K562 (cell line): ENCODE measurements around the gene HIVEP3. TPM values are rescaled to one million over a fixed set of nuclear protein-coding genes. Genes with fewer than 3 reads are reported as not detected.
A peak's percentile ranks its signal among the peaks of the same experiment; 100 is the strongest.

ENCODE experiments used
- ATAC-seq: fragments of 200-7000 bp; cut with Tn5 transposase; 3 replicates; pipeline ENCODE4 v1.9.1; 2020; ENCODE audit warnings: moderate library complexity
- BruUV-seq: library from RNA; stranded (reverse); fragments of 400-500 nt; replicated peaks from 2 replicates; lab custom pipeline; 2021; lab: Mats Ljungman, UMichigan
- CTCF ChIA-PET: fragments of 300-600 bp; formaldehyde crosslinking; extraction: SDS; loops from one replicate; lab custom pipeline; 2021; ENCODE audit warnings: low intra/inter-chr PET ratio; lab: Yijun Ruan, JAX
- POLR2A ChIA-PET: fragments of 300-600, 350-650 bp; sonication (Branson Sonifier 250); formaldehyde crosslinking; extraction: SDS; loops from one replicate; lab custom pipeline; 2021; ENCODE audit warnings: antibody characterized with exemption, inconsistent platforms; lab: Yijun Ruan, JAX
- DNase-seq, 4 experiments: peaks; one replicate each; pipeline versions ENCODE4 v3.0.0 to v3.0.0-alpha.2; 2011 to 2018; ENCODE audit warnings: low spot score in 3 of 4, mixed read lengths in 3 of 4; ENCODE audit errors: extremely low read depth in 1 of 4
- FAIRE-seq: peaks from 2 replicates; lab custom pipeline; 2011; peaks lifted over from hg19 to GRCh38; lab: Jason Lieb, UNC
- H2AFZ ChIP-seq: 2 replicates; pipeline ENCODE4 v1.6.0; 2011; ENCODE audit warnings: low read depth, low read length, control low read depth, inconsistent platforms
- H3K27ac ChIP-seq: fragments of 200-600 bp; 3 replicates; pipeline ENCODE4 v1.8.0; 2011; ENCODE audit warnings: low read depth, mild to moderate bottlenecking, control low read depth, inconsistent platforms, low read length, moderate library complexity, mixed read lengths; ENCODE audit errors: extremely low read depth
- H3K27me3 ChIP-seq, 2 experiments: fragments of 300-600 bp in 1 of 2; 2 replicates in 1 of 2; 3 replicates in 1 of 2; pipeline versions ENCODE4 v1.6.0 to v1.8.0; 2011; ENCODE audit warnings: inconsistent platforms in 2 of 2, low read length in 2 of 2, mild to moderate bottlenecking in 1 of 2, mixed read lengths in 1 of 2, moderate library complexity in 1 of 2; ENCODE audit not compliant: control insufficient read depth in 2 of 2, insufficient read depth in 2 of 2
- H3K36me3 ChIP-seq: fragments of 300-600 bp; 3 replicates; pipeline ENCODE4 v1.8.0; 2011; ENCODE audit warnings: mild to moderate bottlenecking, low read length, inconsistent platforms; ENCODE audit not compliant: control insufficient read depth, insufficient read depth
- H3K4me1 ChIP-seq, 2 experiments: fragments of 200-600 bp in 1 of 2; replicated peaks in 1 of 2; 2 replicates in 1 of 2; 3 replicates in 1 of 2; pipeline versions ENCODE4 v1.5.1 to v1.8.0; 2011; ENCODE audit warnings: inconsistent platforms in 2 of 2, low read length in 2 of 2, mild to moderate bottlenecking in 1 of 2, mixed read lengths in 1 of 2, moderate library complexity in 1 of 2; ENCODE audit not compliant: control insufficient read depth in 2 of 2, insufficient read depth in 2 of 2
- H3K4me2 ChIP-seq: 2 replicates; pipeline ENCODE4 v1.6.1; 2011; ENCODE audit warnings: low read length, control low read depth, inconsistent platforms, mixed read lengths; ENCODE audit not compliant: insufficient read depth
- H3K4me3 ChIP-seq: fragments of 200-600 bp; sonication (generic), shearing (Covaris generic); 2 replicates; pipeline ENCODE4 v1.5.1; 2016; ENCODE audit warnings: control low read depth, inconsistent platforms
- H3K79me2 ChIP-seq: fragments of 200-600 bp; 3 replicates; pipeline ENCODE4 v1.8.0; 2011; ENCODE audit warnings: low read length, inconsistent platforms; ENCODE audit not compliant: control insufficient read depth, insufficient read depth
- H3K9ac ChIP-seq, 2 experiments: 2 replicates each; pipeline versions ENCODE4 v1.6.0 to v1.6.1; 2011; ENCODE audit warnings: low read depth in 2 of 2, low read length in 2 of 2, control low read depth in 1 of 2, inconsistent platforms in 1 of 2, mild to moderate bottlenecking in 1 of 2, mixed read lengths in 1 of 2; ENCODE audit not compliant: insufficient read depth in 1 of 2
- H3K9me1 ChIP-seq: one replicate; pipeline ENCODE4 v1.6.0; 2011; ENCODE audit warnings: inconsistent platforms, mild to moderate bottlenecking, low read length, moderate library complexity; ENCODE audit not compliant: control insufficient read depth, insufficient read depth
- H3K9me3 ChIP-seq: replicated peaks from 2 replicates; pipeline ENCODE4 v1.5.1; 2011; ENCODE audit warnings: low read depth, low read length, inconsistent platforms; ENCODE audit not compliant: control insufficient read depth, insufficient read depth
- H4K20me1 ChIP-seq: replicated peaks from 2 replicates; pipeline ENCODE4 v1.6.1; 2011; ENCODE audit warnings: low read length, inconsistent platforms, mixed read lengths; ENCODE audit not compliant: control insufficient read depth, insufficient read depth
- ADNP ChIP-seq: fragments of 200-800 bp; sonication (Bioruptor generic); IDR thresholded peaks from 2 replicates; pipeline ENCODE4 v1.6.1; 2016; ENCODE audit warnings: missing genetic modification characterization, missing compliant biosample characterization
- CREB1 ChIP-seq, 2 experiments: sonication (generic) in 1 of 2; formaldehyde crosslinking in 1 of 2; IDR thresholded peaks; 2 replicates each; pipeline versions ENCODE4 v1.6.1 to v1.8.0; 2012 to 2022; ENCODE audit warnings: inconsistent platforms in 1 of 2, mild to moderate bottlenecking in 1 of 2, missing genetic modification reagents in 1 of 2, moderate library complexity in 1 of 2
- EWSR1 ChIP-seq: fragments of 450-650 bp; IDR thresholded peaks from 2 replicates; pipeline ENCODE4 v1.6.1; 2018; ENCODE audit warnings: borderline replicate concordance, mild to moderate bottlenecking, low read depth, moderate library complexity; ENCODE audit not compliant: partially characterized antibody
- JUNB ChIP-seq: fragments of 450-650 bp; formaldehyde crosslinking; conservative IDR thresholded peaks from 2 replicates; pipeline ENCODE4 v1.4.0; 2020; ENCODE audit warnings: mild to moderate bottlenecking
- KLF13 ChIP-seq: fragments of 450-650 bp; IDR thresholded peaks from 2 replicates; pipeline ENCODE4 v1.6.1; 2016; ENCODE audit warnings: missing genetic modification characterization, low read depth, mild to moderate bottlenecking, missing compliant biosample characterization, moderate library complexity, borderline replicate concordance
- PML ChIP-seq: IDR thresholded peaks from 2 replicates; pipeline ENCODE4 v1.6.1; 2012; ENCODE audit warnings: low read length, inconsistent platforms
- SMAD4 ChIP-seq: fragments of 250-450 bp; sonication (Bioruptor Pico); conservative IDR thresholded peaks from 2 replicates; pipeline ENCODE4 v1.8.0; 2021; ENCODE audit warnings: inconsistent platforms, mild to moderate bottlenecking, moderate library complexity
- STAG1 ChIP-seq: sonication (generic); formaldehyde crosslinking; IDR thresholded peaks from 2 replicates; pipeline ENCODE4 v1.5.0; 2020; ENCODE audit warnings: missing genetic modification reagents, borderline replicate concordance
- ZC3H8 ChIP-seq: fragments of 450-650 bp; IDR thresholded peaks from 2 replicates; pipeline ENCODE4 v1.6.1; 2017
- WGBS: fragments of 100-300 bp; shearing (Covaris generic); methylation state at CpG from one replicate; pipeline ENCODE4 v1.1.6; 2016; ENCODE audit warnings: low coverage, mixed read lengths; ENCODE audit not compliant: insufficient coverage; ENCODE audit errors: missing lambda C conversion rate; 5-methylcytosine and 5-hydroxymethylcytosine counted together
- in situ Hi-C: fragments of 300-500 bp; cut with MboI; formaldehyde crosslinking; loops from 4 replicates; pipeline ENCODE4 v1.15.0; 2018; ENCODE audit warnings: inconsistent platforms, mixed read lengths
- intact Hi-C: fragments of 100-400 bp; cut with micrococcal nuclease; formaldehyde crosslinking; loops from 2 replicates; pipeline ENCODE4 v1.14.2; 2022
- polyA plus RNA-seq, 8 experiments: library from polyadenylated mRNA; depleted of rRNA in 4 of 8; stranded (reverse) in 5 of 8; unstranded in 3 of 8; fragments of >200 nt; fragmentation: Nextera tagmentation in 2 of 8; fragmentation: Illumina TruSeq in 1 of 8; extraction: Ambion mirVana in 2 of 8; extraction: Trizol in 1 of 8; gene quantifications; 2 replicates each; pipeline versions ENCODE4 v1.2.1 to v1.2.3, GENCODE V29; 2011 to 2014; ENCODE audit warnings: inconsistent platforms in 1 of 8, missing spikeins in 1 of 8
- total RNA-seq, 7 experiments: library from RNA; depleted of rRNA in 6 of 7; stranded (reverse); fragments of >200 nt in 6 of 7; fragmentation: Illumina TruSeq in 2 of 7; extraction: Trizol in 2 of 7; gene quantifications; 2 replicates each; pipeline versions ENCODE4 v1.2.1 to v1.2.3, GENCODE V29; 2011 to 2021; ENCODE audit warnings: low replicate concordance in 1 of 7
- TF ChIP-seq, protein P1 (sequence below), 2 experiments: fragments of 250-450 bp in 1 of 2; fragments of 450-650 bp in 1 of 2; sonication (Bioruptor Pico) in 1 of 2; IDR thresholded peaks; 2 replicates each; pipeline versions ENCODE4 v1.6.1 to v1.8.0; 2016 to 2021; ENCODE audit warnings: mild to moderate bottlenecking in 2 of 2, moderate library complexity in 2 of 2, missing compliant biosample characterization in 1 of 2, missing genetic modification characterization in 1 of 2
- TF ChIP-seq, protein P2 (sequence below): sonication (generic); formaldehyde crosslinking; IDR thresholded peaks from 2 replicates; pipeline ENCODE4 v1.8.0; 2022; ENCODE audit warnings: missing genetic modification reagents, mild to moderate bottlenecking, borderline replicate concordance
- TF ChIP-seq, protein P3 (sequence below), 3 experiments: IDR thresholded peaks in 2 of 3; conservative IDR thresholded peaks in 1 of 3; 2 replicates each; pipeline ENCODE4 v1.5.1; 2011 to 2012; ENCODE audit warnings: low read length in 3 of 3, mild to moderate bottlenecking in 3 of 3, control low read depth in 2 of 3, improper control_type of control experiment in 1 of 3, inconsistent platforms in 1 of 3, low read depth in 1 of 3, mixed read lengths in 1 of 3, moderate library complexity in 1 of 3; ENCODE audit not compliant: insufficient read depth in 2 of 3

Gene HIVEP3
- total and polyA plus RNA-seq, 9 of the 15 experiments (the other 6 are each of a cell fraction or from before 2014, with no cell fraction given) = 0.09 to 0.58 (median 0.34) TPM; not detected in 1

DNA sequence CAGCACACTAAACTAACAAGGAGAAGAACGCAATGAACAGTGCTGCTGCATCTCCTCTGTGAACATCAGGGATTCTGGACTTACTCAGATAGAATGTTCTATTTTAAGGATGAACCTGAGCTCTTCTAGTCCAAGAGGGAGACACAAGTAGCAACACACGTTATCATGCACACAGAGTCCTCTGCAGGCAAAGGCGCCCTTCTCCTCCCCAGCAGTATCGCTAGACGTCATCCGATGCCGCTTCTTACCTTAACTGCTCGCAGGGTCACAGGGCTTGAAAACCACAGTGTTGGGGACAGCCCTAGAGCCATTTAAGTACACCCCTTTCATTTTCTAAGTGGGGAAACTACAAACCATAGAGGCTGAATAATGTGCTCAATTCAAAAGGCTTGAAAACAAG, 74.5 kb downstream of the HIVEP3 start (continued):
- TF ChIP-seq CREB1 (IDR thresholded peaks at IDR 0.05) (no peak), CREB1 (CRISPR knock-in tag; IDR thresholded peaks at IDR 0.05) (no peak), SMAD4 (CRISPR knock-in tag) (no peak), JUNB (no peak), ZC3H8 (no peak), KLF13 (tag) (no peak), EWSR1 (no peak), STAG1 (CRISPR knock-in tag) (no peak)
- TF ChIP-seq, protein P1, sequence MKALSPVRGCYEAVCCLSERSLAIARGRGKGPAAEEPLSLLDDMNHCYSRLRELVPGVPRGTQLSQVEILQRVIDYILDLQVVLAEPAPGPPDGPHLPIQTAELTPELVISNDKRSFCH (CRISPR knock-in tag; IDR thresholded peaks at IDR 0.05) = no peak
- TF ChIP-seq, protein P1 (tag; IDR thresholded peaks at IDR 0.05) = no peak

DNA sequence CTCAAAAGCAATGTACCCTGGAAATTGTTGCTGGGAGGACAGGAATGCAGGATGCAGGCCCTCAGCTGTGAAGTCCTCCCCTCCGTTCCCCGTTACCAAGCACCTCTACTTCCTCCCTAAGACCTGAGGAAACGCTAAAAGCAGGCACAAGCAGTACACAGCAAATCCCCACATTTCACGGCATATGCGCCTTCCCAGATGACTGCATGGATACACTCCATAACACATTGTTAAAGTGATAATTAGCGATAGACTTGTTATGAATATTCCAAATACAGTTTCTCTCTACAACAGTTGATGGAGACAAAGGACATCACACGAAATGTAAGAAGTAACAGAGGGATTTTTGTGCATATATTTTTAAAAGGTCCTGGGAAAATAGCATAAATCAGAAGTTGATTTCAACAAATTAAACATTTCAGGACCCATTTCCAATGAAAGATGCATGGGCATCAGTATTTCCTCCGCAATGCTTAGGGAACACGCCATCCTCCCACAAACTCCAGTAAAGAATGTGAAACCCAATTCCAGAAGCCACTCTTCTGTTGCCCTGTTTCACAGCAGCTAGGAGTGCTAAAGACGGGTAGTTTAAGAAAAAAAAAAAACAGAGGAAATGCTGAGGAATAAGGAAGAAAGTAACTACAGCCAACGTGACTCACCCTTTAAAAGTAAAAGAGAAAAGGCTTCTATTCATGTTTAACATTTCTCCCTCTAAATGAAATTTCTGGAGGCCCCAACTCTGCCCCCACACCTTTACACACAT, 75.5 kb downstream of the HIVEP3 start:
- DNase-seq (no peak), FAIRE-seq (no peak), ATAC-seq (no peak)
- no peaks in the 10 kb centered on the region for H3K9me1 ChIP-seq
- intact Hi-C loops (no loop called here), in situ Hi-C loops (no loop called here)
- no peak overlapping the region for H3K4me2 ChIP-seq
- H3K36me3 ChIP-seq = no peaks in the 10 kb centered on the region
- no peak overlapping the region for H3K9ac ChIP-seq
- H2AFZ ChIP-seq = no peak overlapping the region
- no peaks in the 10 kb centered on the region for H3K9me3 ChIP-seq
- no peak overlapping the region for H3K4me3 ChIP-seq
- no TSS peak for BruUV-seq
- no peak overlapping the region for H3K27ac ChIP-seq
- no peaks in the 10 kb centered on the region for H3K79me2 ChIP-seq
- 0% methylated on average over 11 of the region's 11 CpGs for WGBS
- H3K27me3 ChIP-seq = peaks cover 21 to 35% of the 10 kb centered on the region in 2 experiments
- peaks cover 3% of the 10 kb centered on the region; the same call in 1 of the 2 replicates for H4K20me1 ChIP-seq
- CTCF ChIA-PET = no interaction called here
- POLR2A ChIA-PET = interaction anchor here (0.9 kb wide), 2 partner anchors 8 to 9 kb away, joined by 3 to 6 read pairs; no protein-coding TSS in a partner anchor
- H3K4me1 ChIP-seq = no peaks in the 10 kb centered on the region
- TF ChIP-seq, protein P2, sequence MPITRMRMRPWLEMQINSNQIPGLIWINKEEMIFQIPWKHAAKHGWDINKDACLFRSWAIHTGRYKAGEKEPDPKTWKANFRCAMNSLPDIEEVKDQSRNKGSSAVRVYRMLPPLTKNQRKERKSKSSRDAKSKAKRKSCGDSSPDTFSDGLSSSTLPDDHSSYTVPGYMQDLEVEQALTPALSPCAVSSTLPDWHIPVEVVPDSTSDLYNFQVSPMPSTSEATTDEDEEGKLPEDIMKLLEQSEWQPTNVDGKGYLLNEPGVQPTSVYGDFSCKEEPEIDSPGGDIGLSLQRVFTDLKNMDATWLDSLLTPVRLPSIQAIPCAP (CRISPR knock-in tag) = no peak
- no peak for TF ChIP-seq PML
- no peak for TF ChIP-seq ADNP
- TF ChIP-seq, protein P3, sequence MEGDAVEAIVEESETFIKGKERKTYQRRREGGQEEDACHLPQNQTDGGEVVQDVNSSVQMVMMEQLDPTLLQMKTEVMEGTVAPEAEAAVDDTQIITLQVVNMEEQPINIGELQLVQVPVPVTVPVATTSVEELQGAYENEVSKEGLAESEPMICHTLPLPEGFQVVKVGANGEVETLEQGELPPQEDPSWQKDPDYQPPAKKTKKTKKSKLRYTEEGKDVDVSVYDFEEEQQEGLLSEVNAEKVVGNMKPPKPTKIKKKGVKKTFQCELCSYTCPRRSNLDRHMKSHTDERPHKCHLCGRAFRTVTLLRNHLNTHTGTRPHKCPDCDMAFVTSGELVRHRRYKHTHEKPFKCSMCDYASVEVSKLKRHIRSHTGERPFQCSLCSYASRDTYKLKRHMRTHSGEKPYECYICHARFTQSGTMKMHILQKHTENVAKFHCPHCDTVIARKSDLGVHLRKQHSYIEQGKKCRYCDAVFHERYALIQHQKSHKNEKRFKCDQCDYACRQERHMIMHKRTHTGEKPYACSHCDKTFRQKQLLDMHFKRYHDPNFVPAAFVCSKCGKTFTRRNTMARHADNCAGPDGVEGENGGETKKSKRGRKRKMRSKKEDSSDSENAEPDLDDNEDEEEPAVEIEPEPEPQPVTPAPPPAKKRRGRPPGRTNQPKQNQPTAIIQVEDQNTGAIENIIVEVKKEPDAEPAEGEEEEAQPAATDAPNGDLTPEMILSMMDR (IDR thresholded peaks at IDR 0.05 in 2 of 3, conservative IDR thresholded peaks at IDR 0.05 in 1 of 3; ENCODE audit: insufficient read depth in 2 of 3, low read depth in 1 of 3, low read length in 3 of 3) = peak in 1 of 3 experiments; percentile 24; a peak in 2 of 6 replicates
